ENCODE measurements around the gene JAKMIP2. TPM values are rescaled to one million over a fixed set of nuclear protein-coding genes. Genes with fewer than 3 reads are reported as not detected.
"Not testable (repeated sequence)": the region's sequence is repeated elsewhere in the genome, so short reads cannot be mapped to it uniquely, and the experiment has no call there.

JAKMIP2 gene
- 1.8 and 2.0 TPM in 2 replicates for total RNA-seq
- long read RNA-seq, full-length matches to known transcripts: 1 of 16 reads
- long read RNA-seq, partial matches to known transcripts: 12 of 16 reads
- long read RNA-seq, other reads (novel, unspliced or antisense): 3 of 16 reads

DNA sequence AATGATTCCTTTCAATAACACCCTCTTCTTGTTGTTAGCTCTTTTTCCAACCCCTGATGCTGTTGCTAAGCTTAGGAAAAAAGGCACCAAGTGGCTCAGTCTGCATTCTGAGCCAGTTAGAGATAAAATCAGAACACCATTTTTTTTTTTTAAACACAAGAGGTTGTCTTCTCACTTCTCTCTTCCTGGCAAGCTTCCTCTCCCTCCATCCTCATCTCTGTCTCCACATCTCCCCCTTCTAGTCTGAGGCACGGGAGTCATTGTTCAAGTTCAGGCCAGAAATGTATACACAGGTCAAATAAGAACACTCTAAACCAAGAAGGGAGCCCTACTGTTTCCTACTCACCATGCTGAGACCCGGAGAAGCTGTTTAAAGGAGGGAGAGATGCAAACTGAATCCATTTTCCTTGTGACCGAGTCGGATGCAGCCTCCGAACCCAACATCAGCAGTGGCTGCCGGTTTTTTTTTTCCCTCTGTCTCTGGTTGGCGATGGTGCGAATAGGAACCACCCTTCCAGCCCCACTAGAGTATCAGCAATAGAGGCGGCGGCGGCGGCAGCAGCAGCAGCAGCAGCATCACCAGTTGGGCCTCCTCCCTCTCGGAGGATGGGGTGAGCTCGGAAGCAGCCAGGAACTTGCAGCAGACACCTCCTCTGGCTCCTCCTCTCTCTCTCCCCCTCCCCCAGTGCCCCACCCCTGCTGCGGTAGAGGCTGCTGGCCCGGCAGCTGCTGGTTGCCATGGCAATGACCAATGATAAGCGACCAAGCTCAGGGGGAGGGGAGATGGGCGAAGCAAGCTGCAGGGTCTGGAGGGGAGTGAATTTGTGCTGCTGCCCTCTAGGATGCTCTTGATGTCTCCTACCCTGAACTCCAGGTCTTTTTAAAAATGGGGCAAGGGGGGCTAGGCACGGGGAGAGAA, at the start of gene JAKMIP2:
JAKMIP2 (minus strand) TSS at position 619 of the 919 bp plus-strand sequence. CDS start 110,922 bp downstream, outside the sequence.
- H3K4me1 Mint-ChIP-seq (ENCODE audit: unreplicated experiment): peaks cover 14% of the 10 kb centered on the region
- H3K27me3 Mint-ChIP-seq (ENCODE audit: unreplicated experiment): peaks cover 5% of the 10 kb centered on the region
- peak within 1 kb of the TSS; percentile 74 for H3K4me3 Mint-ChIP-seq (ENCODE audit: unreplicated experiment)
- DNase-seq (ENCODE audit: extremely low spot score, unreplicated experiment): peak; percentile 90
- TF ChIP-seq, protein P1, sequence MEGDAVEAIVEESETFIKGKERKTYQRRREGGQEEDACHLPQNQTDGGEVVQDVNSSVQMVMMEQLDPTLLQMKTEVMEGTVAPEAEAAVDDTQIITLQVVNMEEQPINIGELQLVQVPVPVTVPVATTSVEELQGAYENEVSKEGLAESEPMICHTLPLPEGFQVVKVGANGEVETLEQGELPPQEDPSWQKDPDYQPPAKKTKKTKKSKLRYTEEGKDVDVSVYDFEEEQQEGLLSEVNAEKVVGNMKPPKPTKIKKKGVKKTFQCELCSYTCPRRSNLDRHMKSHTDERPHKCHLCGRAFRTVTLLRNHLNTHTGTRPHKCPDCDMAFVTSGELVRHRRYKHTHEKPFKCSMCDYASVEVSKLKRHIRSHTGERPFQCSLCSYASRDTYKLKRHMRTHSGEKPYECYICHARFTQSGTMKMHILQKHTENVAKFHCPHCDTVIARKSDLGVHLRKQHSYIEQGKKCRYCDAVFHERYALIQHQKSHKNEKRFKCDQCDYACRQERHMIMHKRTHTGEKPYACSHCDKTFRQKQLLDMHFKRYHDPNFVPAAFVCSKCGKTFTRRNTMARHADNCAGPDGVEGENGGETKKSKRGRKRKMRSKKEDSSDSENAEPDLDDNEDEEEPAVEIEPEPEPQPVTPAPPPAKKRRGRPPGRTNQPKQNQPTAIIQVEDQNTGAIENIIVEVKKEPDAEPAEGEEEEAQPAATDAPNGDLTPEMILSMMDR (IDR thresholded peaks at IDR 0.05): no peak
- no peaks in the 10 kb centered on the region for H3K9me3 Mint-ChIP-seq (ENCODE audit: unreplicated experiment)
- no peaks in the 10 kb centered on the region for H3K36me3 Mint-ChIP-seq (ENCODE audit: unreplicated experiment)
- H3K27ac Mint-ChIP-seq (ENCODE audit: unreplicated experiment): peak within 1 kb of the TSS; percentile 59

DNA sequence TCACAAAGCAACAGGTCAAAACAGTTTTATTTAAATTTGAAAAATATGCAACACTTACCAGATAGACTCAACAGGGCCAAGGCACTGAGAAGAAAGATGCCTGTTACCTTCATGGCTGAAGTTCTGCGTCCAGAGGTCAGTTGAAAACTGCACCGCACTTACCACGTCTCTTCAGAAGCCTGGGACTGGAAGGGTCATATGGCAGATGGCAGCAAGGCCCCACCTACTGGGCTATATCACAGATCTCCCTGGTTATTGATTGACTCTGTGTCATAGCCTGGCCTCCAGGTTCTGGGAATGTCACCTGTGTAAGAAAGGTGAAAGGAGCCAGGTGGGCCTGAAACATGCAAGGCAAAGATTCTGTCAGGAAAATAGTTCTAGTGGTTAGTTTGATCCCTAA, 48.9 kb upstream of the JAKMIP2 start, which contains the start of gene SPINK1:
SPINK1 (minus strand) TSS at position 207 of the 400 bp plus-strand sequence; CDS start at position 113, 94 bp downstream.
- Mint-ChIP-seq H3K4me3 (ENCODE audit: unreplicated experiment) (no peak within 1 kb of the TSS), H3K4me1 (ENCODE audit: unreplicated experiment) (no peaks in the 10 kb centered on the region)

DNA sequence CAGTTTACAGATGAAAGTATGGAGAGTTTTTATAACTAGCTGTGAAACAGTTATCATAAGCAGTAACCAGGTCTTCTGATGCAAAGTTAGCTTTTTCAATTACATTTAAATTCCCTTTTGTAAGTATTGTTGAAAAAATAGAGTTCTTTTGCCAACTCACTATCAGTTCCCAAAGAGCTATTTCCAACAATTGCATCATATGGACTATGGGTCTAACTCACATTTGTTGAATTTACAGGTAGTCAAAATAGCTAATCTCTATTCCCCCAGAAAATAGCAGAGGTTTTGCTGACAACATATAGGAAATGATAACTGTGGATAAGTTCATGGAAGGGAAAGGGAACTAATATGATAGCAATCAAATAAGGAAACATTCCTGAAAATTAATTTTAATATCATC, 47.5 kb upstream of the JAKMIP2 start:
- DNase-seq (ENCODE audit: extremely low spot score, unreplicated experiment): no peak
- Mint-ChIP-seq H3K36me3 (ENCODE audit: unreplicated experiment) (no peaks in the 10 kb centered on the region), H3K4me3 (ENCODE audit: unreplicated experiment) (no peak overlapping the region), H3K4me1 (ENCODE audit: unreplicated experiment) (no peaks in the 10 kb centered on the region), H3K27me3 (ENCODE audit: unreplicated experiment) (peaks cover 47% of the 10 kb centered on the region), H3K27ac (ENCODE audit: unreplicated experiment) (no peak overlapping the region), H3K9me3 (ENCODE audit: unreplicated experiment) (no peaks in the 10 kb centered on the region)
- TF ChIP-seq, protein P1 (IDR thresholded peaks at IDR 0.05): no peak

More for the DNA sequence above, 48.9 kb upstream of the JAKMIP2 start, which contains the start of gene SPINK1:
- Mint-ChIP-seq H3K27ac (ENCODE audit: unreplicated experiment) (no peak within 1 kb of the TSS), H3K9me3 (ENCODE audit: unreplicated experiment) (no peaks in the 10 kb centered on the region), H3K27me3 (ENCODE audit: unreplicated experiment) (peaks cover 41% of the 10 kb centered on the region), H3K36me3 (ENCODE audit: unreplicated experiment) (no peaks in the 10 kb centered on the region)
- DNase-seq (ENCODE audit: extremely low spot score, unreplicated experiment): no peak
- TF ChIP-seq, protein P1 (IDR thresholded peaks at IDR 0.05): no peak

DNA sequence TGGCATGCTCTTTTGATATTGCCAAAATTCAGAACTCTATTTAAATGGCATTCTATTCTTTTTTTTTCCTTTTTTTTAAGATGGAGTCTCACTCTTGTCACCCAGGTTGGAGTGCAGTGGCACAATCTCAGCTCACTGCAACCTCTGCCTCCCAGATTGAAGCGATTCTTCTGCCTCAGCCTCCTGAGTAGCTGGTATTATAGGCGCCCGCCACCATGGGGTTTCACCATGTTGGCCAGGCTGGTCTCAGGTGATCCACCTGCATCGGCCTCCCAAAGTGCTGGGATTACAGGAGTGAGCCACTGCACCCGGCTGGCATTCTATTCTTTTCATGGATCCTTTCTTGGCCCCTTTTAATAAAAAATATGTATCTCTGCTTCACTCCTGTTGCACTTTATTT, 44.5 kb upstream of the JAKMIP2 start:
- H3K9me3 Mint-ChIP-seq (ENCODE audit: unreplicated experiment); H3K36me3 Mint-ChIP-seq (ENCODE audit: unreplicated experiment); DNase-seq (ENCODE audit: extremely low spot score, unreplicated experiment); H3K4me3 Mint-ChIP-seq (ENCODE audit: unreplicated experiment); H3K27ac Mint-ChIP-seq (ENCODE audit: unreplicated experiment); H3K4me1 Mint-ChIP-seq (ENCODE audit: unreplicated experiment): not testable (repeated sequence)
- H3K27me3 Mint-ChIP-seq (ENCODE audit: unreplicated experiment): peaks cover 36% of the 10 kb centered on the region

DNA sequence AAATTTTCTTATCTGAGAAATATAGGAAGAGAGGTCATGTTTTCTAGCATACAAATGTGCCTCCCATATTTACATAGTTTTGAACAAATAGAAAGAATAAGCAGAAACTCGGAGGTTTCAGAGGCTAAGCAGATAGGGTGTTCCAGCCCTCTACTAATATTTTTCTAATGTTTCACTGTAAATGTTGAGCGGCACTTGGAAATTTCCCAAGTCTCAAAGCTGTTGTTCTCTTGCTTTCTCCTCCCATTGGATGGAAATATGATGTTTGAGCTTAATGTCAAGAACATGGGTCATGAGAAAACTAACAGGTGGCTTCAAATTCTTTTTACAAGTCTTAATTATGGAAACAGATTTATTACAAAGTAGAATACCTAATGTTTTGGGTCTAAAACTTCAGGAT, 43.8 kb upstream of the JAKMIP2 start:
- no peak for DNase-seq (ENCODE audit: extremely low spot score, unreplicated experiment)
- no peaks in the 10 kb centered on the region for H3K4me1 Mint-ChIP-seq (ENCODE audit: unreplicated experiment)

More for the DNA sequence above, 43.8 kb upstream of the JAKMIP2 start:
- Mint-ChIP-seq H3K4me3 (ENCODE audit: unreplicated experiment) (no peak overlapping the region), H3K9me3 (ENCODE audit: unreplicated experiment) (no peaks in the 10 kb centered on the region), H3K27ac (ENCODE audit: unreplicated experiment) (no peak overlapping the region), H3K36me3 (ENCODE audit: unreplicated experiment) (no peaks in the 10 kb centered on the region), H3K27me3 (ENCODE audit: unreplicated experiment) (peaks cover 36% of the 10 kb centered on the region)
- TF ChIP-seq, protein P1 (IDR thresholded peaks at IDR 0.05): no peak

Data from osteocyte (in vitro differentiated cells).